SK-N-SH (cell line): Measurements from ENCODE around the gene AGBL1. TPM values are rescaled to one million over a fixed set of nuclear protein-coding genes. Genes with fewer than 3 reads are reported as not detected.

Source experiments
- CTCF ChIA-PET: fragments of 300-600, 350-600 bp; formaldehyde crosslinking; extraction: SDS; loops from one replicate; lab custom pipeline; 2021; lab: Yijun Ruan, JAX
- POLR2A ChIA-PET: fragments of 350-600 bp; sonication (Branson Sonifier 250); formaldehyde crosslinking; extraction: SDS; loops from one replicate; lab custom pipeline; 2020; ENCODE audit warnings: antibody characterized with exemption, inconsistent platforms; lab: Yijun Ruan, JAX
- DNase-seq: peaks from one replicate; pipeline ENCODE4 v3.0.0; 2012
- H2AFZ ChIP-seq: fragments of 200-600 bp; sonication (generic); 2 replicates; pipeline ENCODE4 v1.8.1; 2016; ENCODE audit warnings: antibody characterized with exemption, mild to moderate bottlenecking, low read depth
- H3F3A ChIP-seq: fragments of 200-600 bp; sonication (generic); replicated peaks from 2 replicates; pipeline ENCODE3; 2016; ENCODE audit warnings: antibody characterized with exemption, mild to moderate bottlenecking; ENCODE audit not compliant: insufficient read depth
- H3K27ac ChIP-seq, 2 experiments: fragments of 200-500 bp in 1 of 2; fragments of 200-600 bp in 1 of 2; sonication (Bioruptor generic) in 1 of 2; sonication (generic), shearing (Covaris generic) in 1 of 2; 2 replicates each; pipeline versions ENCODE4 v1.5.1 to v1.6.1; 2014 to 2016; ENCODE audit warnings: low read depth in 2 of 2, inconsistent platforms in 1 of 2, low read length in 1 of 2, mild to moderate bottlenecking in 1 of 2, mixed read lengths in 1 of 2
- H3K27me3 ChIP-seq: fragments of 200-600 bp; sonication (generic), shearing (Covaris generic); 2 replicates; pipeline ENCODE4 v1.6.1; 2016; ENCODE audit warnings: mixed run types; ENCODE audit not compliant: insufficient read depth
- H3K36me3 ChIP-seq, 2 experiments: fragments of 200-500 bp in 1 of 2; fragments of 200-600 bp in 1 of 2; sonication (Bioruptor generic) in 1 of 2; sonication (generic) in 1 of 2; replicated peaks in 1 of 2; 2 replicates each; pipeline versions ENCODE3 to v1.5.1; 2014 to 2016; ENCODE audit warnings: low read length in 1 of 2, mild to moderate bottlenecking in 1 of 2; ENCODE audit not compliant: insufficient read depth in 2 of 2, control insufficient read depth in 1 of 2
- H3K4me1 ChIP-seq, 2 experiments: fragments of 200-500 bp in 1 of 2; fragments of 200-600 bp in 1 of 2; sonication (Bioruptor generic) in 1 of 2; sonication (generic), shearing (Covaris generic) in 1 of 2; 2 replicates each; pipeline versions ENCODE4 v1.5.1 to v1.6.1; 2014 to 2016; ENCODE audit warnings: low read depth in 1 of 2, low read length in 1 of 2, mixed run types in 1 of 2; ENCODE audit not compliant: insufficient read depth in 2 of 2, control insufficient read depth in 1 of 2
- H3K4me2 ChIP-seq: fragments of 200-600 bp; sonication (generic), shearing (Covaris generic); 2 replicates; pipeline ENCODE4 v1.6.1; 2017; ENCODE audit warnings: mixed run types
- H3K4me3 ChIP-seq, 2 experiments: fragments of 200-500 bp in 1 of 2; fragments of 200-600 bp in 1 of 2; sonication (Bioruptor generic) in 1 of 2; sonication (generic), shearing (Covaris generic) in 1 of 2; 2 replicates each; pipeline versions ENCODE4 v1.5.1 to v1.8.1; 2014 to 2016; ENCODE audit warnings: low read depth in 2 of 2, inconsistent platforms in 1 of 2, low read length in 1 of 2, mild to moderate bottlenecking in 1 of 2, mixed read lengths in 1 of 2, moderate library complexity in 1 of 2
- H3K79me2 ChIP-seq: fragments of 200-600 bp; sonication (generic); 2 replicates; pipeline ENCODE4 v1.8.1; 2017; ENCODE audit warnings: mild to moderate bottlenecking; ENCODE audit not compliant: insufficient read depth
- H3K9ac ChIP-seq: fragments of 200-600 bp; sonication (generic); 2 replicates; pipeline ENCODE4 v1.6.1; 2017; ENCODE audit warnings: mixed run types
- H3K9me2 ChIP-seq: fragments of 200-600 bp; sonication (generic); 2 replicates; pipeline ENCODE4 v1.6.1; 2017; ENCODE audit warnings: mixed run types
- H3K9me3 ChIP-seq: fragments of 200-600 bp; sonication (generic); 2 replicates; pipeline ENCODE4 v1.6.1; 2017; ENCODE audit warnings: mixed run types, mild to moderate bottlenecking, moderate library complexity
- H4K20me1 ChIP-seq: fragments of 200-600 bp; sonication (generic); 2 replicates; pipeline ENCODE4 v1.6.1; 2017; ENCODE audit warnings: mild to moderate bottlenecking, mixed run types; ENCODE audit not compliant: insufficient read depth
- EP300 ChIP-seq, 2 experiments: IDR thresholded peaks; 2 replicates each; pipeline versions ENCODE4 v1.4.0 to v1.6.1; 2012; ENCODE audit warnings: borderline replicate concordance in 1 of 2, low read depth in 1 of 2, low read length in 1 of 2
- EZH2phosphoT487 ChIP-seq: fragments of 200-600 bp; sonication (generic); IDR thresholded peaks from 2 replicates; pipeline ENCODE4 v1.6.1; 2017; ENCODE audit warnings: low read depth, mixed run types, mild to moderate bottlenecking, antibody characterized with exemption, moderate library complexity, borderline replicate concordance
- FOSL2 ChIP-seq: IDR thresholded peaks from 2 replicates; pipeline ENCODE4 v1.4.0; 2012; ENCODE audit warnings: low read depth, mild to moderate bottlenecking, moderate library complexity, borderline replicate concordance
- GABPA ChIP-seq: IDR thresholded peaks from 2 replicates; pipeline ENCODE4 v1.4.0; 2012; ENCODE audit warnings: low read depth, mild to moderate bottlenecking
- JUND ChIP-seq: IDR thresholded peaks from 2 replicates; pipeline ENCODE4 v1.4.0; 2012
- NFIC ChIP-seq: IDR thresholded peaks from 2 replicates; pipeline ENCODE4 v1.4.0; 2012; ENCODE audit warnings: borderline replicate concordance
- NRF1 ChIP-seq: IDR thresholded peaks from 2 replicates; pipeline ENCODE4 v1.6.1; 2012; ENCODE audit warnings: low read depth, mild to moderate bottlenecking, low read length
- PBX3 ChIP-seq: IDR thresholded peaks from 2 replicates; pipeline ENCODE4; 2012
- RXRA ChIP-seq: IDR thresholded peaks from 2 replicates; pipeline ENCODE4 v1.4.0; 2012; ENCODE audit warnings: low read depth, mild to moderate bottlenecking, borderline replicate concordance
- WGBS: methylation state at CpG from one replicate; pipeline ENCODE4 v1.1.6; 2017; ENCODE audit warnings: low lambda C conversion rate; 5-methylcytosine and 5-hydroxymethylcytosine counted together
- polyA plus RNA-seq, 3 experiments: library from polyadenylated mRNA; depleted of rRNA; stranded (reverse); fragments of >200 nt; gene quantifications; 2 replicates each; pipeline ENCODE4 v1.2.3, GENCODE V29; 2012
- TF ChIP-seq, protein P1 (sequence below): IDR thresholded peaks from 2 replicates; pipeline ENCODE4 v1.6.1; 2012; ENCODE audit warnings: mild to moderate bottlenecking, low read depth, low read length, moderate library complexity
- TF ChIP-seq, protein P2 (sequence below): fragments of 200-600 bp; sonication (generic); IDR thresholded peaks from 2 replicates; pipeline ENCODE4 v1.6.1; 2017; ENCODE audit warnings: antibody characterized with exemption, mild to moderate bottlenecking, moderate library complexity
- TF ChIP-seq, protein P3 (sequence below): fragments of 150-350 bp; IDR thresholded peaks from 2 replicates; pipeline ENCODE4 v1.6.1; 2017; ENCODE audit warnings: antibody characterized with exemption, low read length, low read depth, borderline replicate concordance

AGBL1 gene
- polyA plus RNA-seq, 1 of the 3 experiments (the other 2 are of a cell fraction) = not detected

GRCh38 chr15:86550075-86550474 lies 470.4 kb downstream of the AGBL1 start:
- Histone ChIP-seq H3K4me2 (no peak overlapping the region), H3K9me2 (no peaks in the 10 kb centered on the region), H3K9me3 (no peaks in the 10 kb centered on the region), H3K36me3 (no peaks in the 10 kb centered on the region), H3K79me2 (no peaks in the 10 kb centered on the region), H3K4me1 (no peaks in the 10 kb centered on the region), H3K9ac (no peak overlapping the region), H2AFZ (no peak overlapping the region), H3K27me3 (no peaks in the 10 kb centered on the region), H3F3A (no peaks in the 10 kb centered on the region), H4K20me1 (no peaks in the 10 kb centered on the region), H3K4me3 (no peak overlapping the region), H3K27ac (no peak overlapping the region)
- TF ChIP-seq JUND (no peak), NFIC (no peak), EZH2phosphoT487 (no peak), EP300 (IDR thresholded peaks at IDR 0.05; ENCODE audit: borderline replicate concordance in 1 of 2, low read depth in 1 of 2, low read length in 1 of 2) (no peak), RXRA (no peak), PBX3 (no peak), GABPA (no peak)
- TF ChIP-seq, protein P1, sequence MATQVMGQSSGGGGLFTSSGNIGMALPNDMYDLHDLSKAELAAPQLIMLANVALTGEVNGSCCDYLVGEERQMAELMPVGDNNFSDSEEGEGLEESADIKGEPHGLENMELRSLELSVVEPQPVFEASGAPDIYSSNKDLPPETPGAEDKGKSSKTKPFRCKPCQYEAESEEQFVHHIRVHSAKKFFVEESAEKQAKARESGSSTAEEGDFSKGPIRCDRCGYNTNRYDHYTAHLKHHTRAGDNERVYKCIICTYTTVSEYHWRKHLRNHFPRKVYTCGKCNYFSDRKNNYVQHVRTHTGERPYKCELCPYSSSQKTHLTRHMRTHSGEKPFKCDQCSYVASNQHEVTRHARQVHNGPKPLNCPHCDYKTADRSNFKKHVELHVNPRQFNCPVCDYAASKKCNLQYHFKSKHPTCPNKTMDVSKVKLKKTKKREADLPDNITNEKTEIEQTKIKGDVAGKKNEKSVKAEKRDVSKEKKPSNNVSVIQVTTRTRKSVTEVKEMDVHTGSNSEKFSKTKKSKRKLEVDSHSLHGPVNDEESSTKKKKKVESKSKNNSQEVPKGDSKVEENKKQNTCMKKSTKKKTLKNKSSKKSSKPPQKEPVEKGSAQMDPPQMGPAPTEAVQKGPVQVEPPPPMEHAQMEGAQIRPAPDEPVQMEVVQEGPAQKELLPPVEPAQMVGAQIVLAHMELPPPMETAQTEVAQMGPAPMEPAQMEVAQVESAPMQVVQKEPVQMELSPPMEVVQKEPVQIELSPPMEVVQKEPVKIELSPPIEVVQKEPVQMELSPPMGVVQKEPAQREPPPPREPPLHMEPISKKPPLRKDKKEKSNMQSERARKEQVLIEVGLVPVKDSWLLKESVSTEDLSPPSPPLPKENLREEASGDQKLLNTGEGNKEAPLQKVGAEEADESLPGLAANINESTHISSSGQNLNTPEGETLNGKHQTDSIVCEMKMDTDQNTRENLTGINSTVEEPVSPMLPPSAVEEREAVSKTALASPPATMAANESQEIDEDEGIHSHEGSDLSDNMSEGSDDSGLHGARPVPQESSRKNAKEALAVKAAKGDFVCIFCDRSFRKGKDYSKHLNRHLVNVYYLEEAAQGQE = no peak
- TF ChIP-seq, protein P2, sequence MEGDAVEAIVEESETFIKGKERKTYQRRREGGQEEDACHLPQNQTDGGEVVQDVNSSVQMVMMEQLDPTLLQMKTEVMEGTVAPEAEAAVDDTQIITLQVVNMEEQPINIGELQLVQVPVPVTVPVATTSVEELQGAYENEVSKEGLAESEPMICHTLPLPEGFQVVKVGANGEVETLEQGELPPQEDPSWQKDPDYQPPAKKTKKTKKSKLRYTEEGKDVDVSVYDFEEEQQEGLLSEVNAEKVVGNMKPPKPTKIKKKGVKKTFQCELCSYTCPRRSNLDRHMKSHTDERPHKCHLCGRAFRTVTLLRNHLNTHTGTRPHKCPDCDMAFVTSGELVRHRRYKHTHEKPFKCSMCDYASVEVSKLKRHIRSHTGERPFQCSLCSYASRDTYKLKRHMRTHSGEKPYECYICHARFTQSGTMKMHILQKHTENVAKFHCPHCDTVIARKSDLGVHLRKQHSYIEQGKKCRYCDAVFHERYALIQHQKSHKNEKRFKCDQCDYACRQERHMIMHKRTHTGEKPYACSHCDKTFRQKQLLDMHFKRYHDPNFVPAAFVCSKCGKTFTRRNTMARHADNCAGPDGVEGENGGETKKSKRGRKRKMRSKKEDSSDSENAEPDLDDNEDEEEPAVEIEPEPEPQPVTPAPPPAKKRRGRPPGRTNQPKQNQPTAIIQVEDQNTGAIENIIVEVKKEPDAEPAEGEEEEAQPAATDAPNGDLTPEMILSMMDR = no peak
- CTCF ChIA-PET = no interaction called here
- POLR2A ChIA-PET = no interaction called here
- DNase-seq = no peak
- 12% methylated on average over 1 of the region's 1 CpG for WGBS

GRCh38 chr15:86553108-86553507 lies 473.4 kb downstream of the AGBL1 start:
- no peaks in the 10 kb centered on the region for H4K20me1 ChIP-seq
- TF ChIP-seq FOSL2 (no peak), EP300 (IDR thresholded peaks at IDR 0.05; ENCODE audit: borderline replicate concordance in 1 of 2, low read depth in 1 of 2, low read length in 1 of 2) (no peak), NRF1 (no peak)
- TF ChIP-seq, protein P3, sequence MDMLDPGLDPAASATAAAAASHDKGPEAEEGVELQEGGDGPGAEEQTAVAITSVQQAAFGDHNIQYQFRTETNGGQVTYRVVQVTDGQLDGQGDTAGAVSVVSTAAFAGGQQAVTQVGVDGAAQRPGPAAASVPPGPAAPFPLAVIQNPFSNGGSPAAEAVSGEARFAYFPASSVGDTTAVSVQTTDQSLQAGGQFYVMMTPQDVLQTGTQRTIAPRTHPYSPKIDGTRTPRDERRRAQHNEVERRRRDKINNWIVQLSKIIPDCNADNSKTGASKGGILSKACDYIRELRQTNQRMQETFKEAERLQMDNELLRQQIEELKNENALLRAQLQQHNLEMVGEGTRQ = no peak
- ChIA-PET CTCF (no interaction called here), POLR2A (no interaction called here)
- no peak overlapping the region for H3K9ac ChIP-seq
- DNase-seq = no peak
- no peaks in the 10 kb centered on the region for H3K9me2 ChIP-seq
- no peak overlapping the region for H3K4me3 ChIP-seq
- H3K4me1 ChIP-seq = no peaks in the 10 kb centered on the region
- H2AFZ ChIP-seq = no peak overlapping the region
- 42% methylated on average over 1 of the region's 1 CpG for WGBS
- no peaks in the 10 kb centered on the region for H3K27me3 ChIP-seq
- H3F3A ChIP-seq = no peaks in the 10 kb centered on the region
- H3K79me2 ChIP-seq = no peaks in the 10 kb centered on the region
- no peak overlapping the region for H3K4me2 ChIP-seq
- H3K9me3 ChIP-seq = no peaks in the 10 kb centered on the region
- no peaks in the 10 kb centered on the region for H3K36me3 ChIP-seq
- H3K27ac ChIP-seq = no peak overlapping the region
